OCI-LY7 (cell line): ENCODE data around the gene DNMT1. TPM values are rescaled to one million over a fixed set of nuclear protein-coding genes. Genes with fewer than 3 reads are reported as not detected.

ENCODE experiments used
- BruUV-seq: library from RNA; stranded (reverse); fragments of 400-500 nt; replicated peaks from 2 replicates; lab custom pipeline; 2021; lab: Mats Ljungman, UMichigan
- CTCF ChIA-PET: fragments of 300-600 bp; sonication (Branson Sonifier 250); formaldehyde crosslinking; loops from one replicate; lab custom pipeline; 2022; ENCODE audit warnings: antibody characterized with exemption; ENCODE audit not compliant: unreplicated experiment; lab: Charles Lee
- POLR2A ChIA-PET: fragments of 300-600 bp; sonication (Branson Sonifier 250); formaldehyde crosslinking; loops from one replicate; lab custom pipeline; 2022; ENCODE audit warnings: antibody characterized with exemption; lab: Charles Lee
- DNase-seq: peaks from one replicate; pipeline ENCODE4 v3.0.0-alpha.2; 2015; ENCODE audit warnings: low spot score
- H2AFZ ChIP-seq: fragments of 200-600 bp; sonication (generic), shearing (Covaris generic); 2 replicates; pipeline ENCODE4 v1.6.1; 2014; ENCODE audit warnings: mild to moderate bottlenecking, antibody characterized with exemption, low read length, moderate library complexity
- H3K27ac ChIP-seq: fragments of 200-600 bp; sonication (generic); 2 replicates; pipeline ENCODE4 v1.5.1; 2014; ENCODE audit warnings: mixed run types, low read depth, mild to moderate bottlenecking, moderate library complexity, low read length, inconsistent platforms; ENCODE audit not compliant: poor library complexity, severe bottlenecking
- H3K36me3 ChIP-seq: fragments of 200-600 bp; sonication (generic); 2 replicates; pipeline ENCODE4 v1.6.1; 2014; ENCODE audit warnings: mild to moderate bottlenecking, antibody characterized with exemption, low read length, moderate library complexity, mixed read lengths; ENCODE audit not compliant: insufficient read depth
- H3K4me1 ChIP-seq: fragments of 200-600 bp; sonication (generic); 2 replicates; pipeline ENCODE4 v1.5.1; 2014; ENCODE audit warnings: mild to moderate bottlenecking, low read length; ENCODE audit not compliant: insufficient read depth, poor library complexity, severe bottlenecking
- H3K4me2 ChIP-seq: fragments of 200-600 bp; sonication (generic); 2 replicates; pipeline ENCODE4 v1.6.1; 2014; ENCODE audit warnings: mild to moderate bottlenecking, low read length
- H3K4me3 ChIP-seq: fragments of 200-600 bp; sonication (generic); 2 replicates; pipeline ENCODE4 v1.5.1; 2014; ENCODE audit warnings: mild to moderate bottlenecking, low read depth, low read length; ENCODE audit not compliant: poor library complexity, severe bottlenecking
- H3K79me2 ChIP-seq: fragments of 200-600 bp; sonication (generic); 2 replicates; pipeline ENCODE4 v1.6.1; 2016; ENCODE audit warnings: low read depth, mild to moderate bottlenecking, low read length, moderate library complexity, mixed read lengths; ENCODE audit not compliant: insufficient read depth
- H3K9me2 ChIP-seq: fragments of 200-600 bp; sonication (generic); 2 replicates; pipeline ENCODE4 v1.6.1; 2016; ENCODE audit warnings: mild to moderate bottlenecking, low read length, mixed read lengths; ENCODE audit not compliant: insufficient read depth
- H3K9me3 ChIP-seq: fragments of 200-600 bp; sonication (generic); 2 replicates; pipeline ENCODE4 v1.6.1; 2014; ENCODE audit warnings: mild to moderate bottlenecking, mixed run types, low read length, mixed read lengths
- H4K20me1 ChIP-seq: fragments of 200-600 bp; sonication (generic); 2 replicates; pipeline ENCODE4 v1.6.1; 2014; ENCODE audit warnings: mild to moderate bottlenecking, antibody characterized with exemption, low read length, moderate library complexity, mixed read lengths; ENCODE audit not compliant: insufficient read depth
- CTCF ChIP-seq: fragments of 200-600 bp; sonication (generic); conservative IDR thresholded peaks from 2 replicates; pipeline ENCODE4 v1.5.1; 2014; ENCODE audit warnings: mild to moderate bottlenecking, antibody characterized with exemption, low read length, moderate library complexity, mixed read lengths
- EZH2phosphoT487 ChIP-seq: fragments of 200-600 bp; sonication (generic); IDR thresholded peaks from 2 replicates; pipeline ENCODE4 v1.6.1; 2018; ENCODE audit warnings: low read depth, borderline replicate concordance, mild to moderate bottlenecking, mixed run types, antibody characterized with exemption, low read length, moderate library complexity, mixed read lengths
- intact Hi-C: fragments of 100-400 bp; cut with micrococcal nuclease; formaldehyde crosslinking; loops from one replicate; pipeline ENCODE4 v1.10.0; 2022; ENCODE audit not compliant: unreplicated experiment
- total RNA-seq, 2 experiments: library from RNA; depleted of rRNA in 1 of 2; stranded (reverse); fragments of >200 nt in 1 of 2; shearing (Covaris generic) in 1 of 2; gene quantifications; 2 replicates each; pipeline ENCODE4 v1.2.3, GENCODE V29; 2014 to 2022

The DNMT1 gene
- total RNA-seq, 2 experiments from 2014 or later: 329 to 680 TPM

- CTCF ChIA-PET: no interaction called here
- intact Hi-C loops: no loop called here
- no peaks in the 10 kb centered on the region; the same call in 1 of the 2 replicates for H4K20me1 ChIP-seq
- no peak for DNase-seq
- POLR2A ChIA-PET: no interaction called here
- H3K36me3 ChIP-seq: peaks cover 99% of the 10 kb centered on the region
- no peaks in the 10 kb centered on the region; the same call in 1 of the 2 replicates for H3K79me2 ChIP-seq
- H3K27ac ChIP-seq: no peak overlapping the region
- no peak overlapping the region for H2AFZ ChIP-seq
- no peak overlapping the region for H3K4me2 ChIP-seq
- no peaks in the 10 kb centered on the region for H3K9me3 ChIP-seq
- no TSS peak for BruUV-seq
- H3K4me3 ChIP-seq: no peak overlapping the region
- no peaks in the 10 kb centered on the region for H3K9me2 ChIP-seq
- TF ChIP-seq CTCF (no peak), EZH2phosphoT487 (no peak)
- no peaks in the 10 kb centered on the region for H3K4me1 ChIP-seq
Measured at GRCh38 chr19:10152100-10152499, 42.7 kb downstream of the DNMT1 start.

- BruUV-seq: no TSS peak
- no peaks in the 10 kb centered on the region; the same call in 1 of the 2 replicates for H4K20me1 ChIP-seq
- no peaks in the 10 kb centered on the region for H3K9me3 ChIP-seq
- H3K79me2 ChIP-seq: no peaks in the 10 kb centered on the region; the same call in 1 of the 2 replicates
- H2AFZ ChIP-seq: no peak overlapping the region
- no peaks in the 10 kb centered on the region for H3K9me2 ChIP-seq
- H3K4me2 ChIP-seq: no peak overlapping the region
- TF ChIP-seq CTCF (no peak), EZH2phosphoT487 (no peak)
- H3K4me1 ChIP-seq: no peaks in the 10 kb centered on the region
- no peak for DNase-seq
- peaks cover 99% of the 10 kb centered on the region for H3K36me3 ChIP-seq
- ChIA-PET CTCF (no interaction called here), POLR2A (no interaction called here)
- H3K4me3 ChIP-seq: no peak overlapping the region
- intact Hi-C loops: no loop called here
- H3K27ac ChIP-seq: no peak overlapping the region
Measured at GRCh38 chr19:10151521-10151920, 43.2 kb downstream of the DNMT1 start.

- TF ChIP-seq EZH2phosphoT487 (no peak), CTCF (no peak)
- no peak for DNase-seq
- intact Hi-C loops: no loop called here
- Histone ChIP-seq H3K36me3 (peaks cover 99% of the 10 kb centered on the region), H3K79me2 (no peaks in the 10 kb centered on the region; the same call in 1 of the 2 replicates), H4K20me1 (no peaks in the 10 kb centered on the region; the same call in 1 of the 2 replicates), H2AFZ (no peak overlapping the region), H3K9me2 (no peaks in the 10 kb centered on the region), H3K9me3 (no peaks in the 10 kb centered on the region), H3K4me3 (no peak overlapping the region), H3K4me2 (no peak overlapping the region), H3K27ac (no peak overlapping the region), H3K4me1 (no peaks in the 10 kb centered on the region)
- CTCF ChIA-PET: no interaction called here
- BruUV-seq: no TSS peak
- POLR2A ChIA-PET: no interaction called here
Measured at GRCh38 chr19:10149427-10149826, 45.3 kb downstream of the DNMT1 start.
